ENCODE measurements around the gene FSTL5. TPM values are rescaled to one million over a fixed set of nuclear protein-coding genes. Genes with fewer than 3 reads are reported as not detected.

Gene FSTL5
- polyA plus RNA-seq, 3 donors = not detected

GRCh38 chr4:161817914-161818313 lies 345.9 kb downstream of the FSTL5 start:
- Histone ChIP-seq H4K20me1 (ENCODE audit: insufficient read depth, low read length) (no peaks in the 10 kb centered on the region), H3K79me2 (ENCODE audit: insufficient read depth, low read length) (no peaks in the 10 kb centered on the region), H3K9ac (ENCODE audit: insufficient read depth, low read length, poor library complexity, severe bottlenecking) (no peak overlapping the region), H3K27ac (ENCODE audit: low read depth in 1 of 2, low read length in 2 of 2) (no peak overlapping the region), H3K27me3 (ENCODE audit: control insufficient read depth in 2 of 2, insufficient read depth in 2 of 2, low read length in 2 of 2) (no peaks in the 10 kb centered on the region), H2AFZ (ENCODE audit: insufficient read depth, low read depth, low read length, poor library complexity, severe bottlenecking) (no peak overlapping the region), H3K4me2 (replicated peaks; ENCODE audit: extremely low read depth, low read length, poor library complexity, severe bottlenecking) (no peak overlapping the region), H3K9me3 (replicated peaks in 1 of 2; ENCODE audit: control insufficient read depth in 1 of 2, insufficient read depth in 1 of 2, low read length in 2 of 2) (peaks cover 11 to 15% of the 10 kb centered on the region in 2 donors), H3K4me3 (replicated peaks in 1 of 3; ENCODE audit: low read depth in 2 of 3, low read length in 3 of 3) (no peak overlapping the region), H3K36me3 (replicated peaks in 1 of 2; ENCODE audit: control insufficient read depth in 1 of 2, insufficient read depth in 2 of 2, low read length in 2 of 2) (no peaks in the 10 kb centered on the region), H3K4me1 (ENCODE audit: control insufficient read depth in 1 of 2, insufficient read depth in 2 of 2, low read length in 2 of 2) (no peaks in the 10 kb centered on the region)
- intact Hi-C loops (cut with micrococcal nuclease) = no loop called here
- DNase-seq = no peak
- peaks cover 0 to 1% (median 0%) of the 10 kb centered on the region in 3 donors for H3K27me3 Mint-ChIP-seq (ENCODE audit: low read depth in 3 of 3)
- H3K4me1 Mint-ChIP-seq = no peaks in the 10 kb centered on the region
- no peak for TF ChIP-seq CTCF (IDR thresholded peaks at IDR 0.05)
- H3K4me3 Mint-ChIP-seq = no peak overlapping the region
- no peaks in the 10 kb centered on the region for H3K36me3 Mint-ChIP-seq
- H3K27ac Mint-ChIP-seq = no peak overlapping the region
- 71% methylated on average over 11 of the region's 11 CpGs for WGBS (ENCODE audit: insufficient coverage)
- H3K9me3 Mint-ChIP-seq = peaks cover 0 to 19% (median 9%) of the 10 kb centered on the region in 7 donors

GRCh38 chr4:161816958-161817357 lies 346.8 kb downstream of the FSTL5 start:
- TF ChIP-seq CTCF (IDR thresholded peaks at IDR 0.05) = no peak
- Histone ChIP-seq H3K4me1 (ENCODE audit: control insufficient read depth in 1 of 2, insufficient read depth in 2 of 2, low read length in 2 of 2) (no peaks in the 10 kb centered on the region), H3K27ac (ENCODE audit: low read depth in 1 of 2, low read length in 2 of 2) (no peak overlapping the region), H3K4me3 (replicated peaks in 1 of 3; ENCODE audit: low read depth in 2 of 3, low read length in 3 of 3) (no peak overlapping the region), H3K36me3 (replicated peaks in 1 of 2; ENCODE audit: control insufficient read depth in 1 of 2, insufficient read depth in 2 of 2, low read length in 2 of 2) (no peaks in the 10 kb centered on the region), H3K79me2 (ENCODE audit: insufficient read depth, low read length) (no peaks in the 10 kb centered on the region), H3K4me2 (replicated peaks; ENCODE audit: extremely low read depth, low read length, poor library complexity, severe bottlenecking) (no peak overlapping the region), H3K9me3 (replicated peaks in 1 of 2; ENCODE audit: control insufficient read depth in 1 of 2, insufficient read depth in 1 of 2, low read length in 2 of 2) (peaks cover 2 to 6% of the 10 kb centered on the region in 2 donors), H2AFZ (ENCODE audit: insufficient read depth, low read depth, low read length, poor library complexity, severe bottlenecking) (no peak overlapping the region), H3K27me3 (ENCODE audit: control insufficient read depth in 2 of 2, insufficient read depth in 2 of 2, low read length in 2 of 2) (no peaks in the 10 kb centered on the region), H3K9ac (ENCODE audit: insufficient read depth, low read length, poor library complexity, severe bottlenecking) (no peak overlapping the region), H4K20me1 (ENCODE audit: insufficient read depth, low read length) (no peaks in the 10 kb centered on the region)
- H3K9me3 Mint-ChIP-seq = peaks cover 0 to 10% (median 2%) of the 10 kb centered on the region in 7 donors
- WGBS (ENCODE audit: insufficient coverage) = no CpG with 5 or more reads among the region's 1 CpG
- no peak overlapping the region for H3K4me3 Mint-ChIP-seq
- intact Hi-C loops (cut with micrococcal nuclease) = no loop called here
- no peak for DNase-seq
- no peaks in the 10 kb centered on the region for H3K36me3 Mint-ChIP-seq
- no peak overlapping the region for H3K27ac Mint-ChIP-seq
- no peaks in the 10 kb centered on the region for H3K4me1 Mint-ChIP-seq
- peaks cover 0 to 1% (median 0%) of the 10 kb centered on the region in 3 donors for H3K27me3 Mint-ChIP-seq (ENCODE audit: low read depth in 3 of 3)
